Endothelial cell (in vitro differentiated cells): ENCODE data around the gene TMEM91. TPM values are rescaled to one million over a fixed set of nuclear protein-coding genes. Genes with fewer than 3 reads are reported as not detected.

ENCODE experiments used
- DNase-seq: peaks from one replicate; pipeline ENCODE4 v3.0.0; 2021; ENCODE audit warnings: low spot score
- H3K27ac Mint-ChIP-seq: one replicate; pipeline ENCODE4 v1.8.0; 2021; ENCODE audit warnings: mixed read lengths, inconsistent platforms; ENCODE audit not compliant: unreplicated experiment
- H3K27me3 Mint-ChIP-seq: one replicate; pipeline ENCODE4 v1.8.0; 2021; ENCODE audit warnings: mild to moderate bottlenecking, moderate library complexity, mixed read lengths, inconsistent platforms; ENCODE audit not compliant: unreplicated experiment
- H3K36me3 Mint-ChIP-seq: one replicate; pipeline ENCODE4 v1.8.0; 2021; ENCODE audit warnings: mild to moderate bottlenecking, low read depth, mixed read lengths, inconsistent platforms; ENCODE audit not compliant: unreplicated experiment
- H3K4me1 Mint-ChIP-seq: one replicate; pipeline ENCODE4 v1.8.0; 2021; ENCODE audit warnings: mild to moderate bottlenecking, mixed read lengths, inconsistent platforms; ENCODE audit not compliant: unreplicated experiment
- H3K4me3 Mint-ChIP-seq: one replicate; pipeline ENCODE4 v1.8.0; 2021; ENCODE audit warnings: mild to moderate bottlenecking, mixed read lengths, inconsistent platforms; ENCODE audit not compliant: unreplicated experiment
- H3K9me3 Mint-ChIP-seq: one replicate; pipeline ENCODE4 v1.8.0; 2021; ENCODE audit warnings: mixed read lengths, inconsistent platforms; ENCODE audit not compliant: unreplicated experiment
- total RNA-seq: library from RNA; stranded (reverse); fragmentation: NEBNext Ultra II Directional; extraction: Animal tissue kit (Norgen Biotek cat#: 25700); gene quantifications from one replicate; pipeline ENCODE4 v1.2.1, GENCODE V29; 2021; ENCODE audit not compliant: unreplicated experiment
- TF ChIP-seq, protein P1 (sequence below): fragments of 200-600 bp; sonication (generic); IDR thresholded peaks from one replicate; pipeline ENCODE4 v1.5.0; 2021; ENCODE audit warnings: antibody characterized with exemption; ENCODE audit not compliant: unreplicated experiment

TMEM91 gene
- total RNA-seq, 1 donor from 2014 or later = 7.6 TPM

DNA sequence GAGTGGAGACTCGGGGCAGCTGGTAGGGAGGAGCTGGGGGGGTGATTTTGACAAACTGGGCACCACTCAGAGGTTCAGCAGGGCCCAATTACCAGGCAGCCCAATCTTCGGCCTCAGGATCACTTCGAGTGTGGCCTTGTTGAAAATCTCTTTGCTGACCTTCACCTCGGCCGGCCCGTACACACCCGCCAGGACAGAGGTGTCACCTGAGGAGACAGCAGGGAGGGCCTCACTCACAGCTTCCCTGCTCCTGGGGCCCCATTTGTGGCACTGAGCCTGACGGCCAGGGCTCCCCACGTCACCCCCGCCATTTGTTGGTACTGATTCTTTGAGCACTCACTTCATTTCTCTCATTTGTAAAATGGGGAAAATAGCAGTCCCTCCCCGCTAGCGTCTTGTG lies 16.4 kb downstream of the TMEM91 start:
- H3K27ac Mint-ChIP-seq = no peak overlapping the region
- no peaks in the 10 kb centered on the region for H3K9me3 Mint-ChIP-seq
- peaks cover 4% of the 10 kb centered on the region for H3K27me3 Mint-ChIP-seq
- peaks cover 15% of the 10 kb centered on the region for H3K36me3 Mint-ChIP-seq
- no peak for DNase-seq
- no peak overlapping the region for H3K4me3 Mint-ChIP-seq
- TF ChIP-seq, protein P1, sequence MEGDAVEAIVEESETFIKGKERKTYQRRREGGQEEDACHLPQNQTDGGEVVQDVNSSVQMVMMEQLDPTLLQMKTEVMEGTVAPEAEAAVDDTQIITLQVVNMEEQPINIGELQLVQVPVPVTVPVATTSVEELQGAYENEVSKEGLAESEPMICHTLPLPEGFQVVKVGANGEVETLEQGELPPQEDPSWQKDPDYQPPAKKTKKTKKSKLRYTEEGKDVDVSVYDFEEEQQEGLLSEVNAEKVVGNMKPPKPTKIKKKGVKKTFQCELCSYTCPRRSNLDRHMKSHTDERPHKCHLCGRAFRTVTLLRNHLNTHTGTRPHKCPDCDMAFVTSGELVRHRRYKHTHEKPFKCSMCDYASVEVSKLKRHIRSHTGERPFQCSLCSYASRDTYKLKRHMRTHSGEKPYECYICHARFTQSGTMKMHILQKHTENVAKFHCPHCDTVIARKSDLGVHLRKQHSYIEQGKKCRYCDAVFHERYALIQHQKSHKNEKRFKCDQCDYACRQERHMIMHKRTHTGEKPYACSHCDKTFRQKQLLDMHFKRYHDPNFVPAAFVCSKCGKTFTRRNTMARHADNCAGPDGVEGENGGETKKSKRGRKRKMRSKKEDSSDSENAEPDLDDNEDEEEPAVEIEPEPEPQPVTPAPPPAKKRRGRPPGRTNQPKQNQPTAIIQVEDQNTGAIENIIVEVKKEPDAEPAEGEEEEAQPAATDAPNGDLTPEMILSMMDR = no peak
- H3K4me1 Mint-ChIP-seq = peaks cover 11% of the 10 kb centered on the region

DNA sequence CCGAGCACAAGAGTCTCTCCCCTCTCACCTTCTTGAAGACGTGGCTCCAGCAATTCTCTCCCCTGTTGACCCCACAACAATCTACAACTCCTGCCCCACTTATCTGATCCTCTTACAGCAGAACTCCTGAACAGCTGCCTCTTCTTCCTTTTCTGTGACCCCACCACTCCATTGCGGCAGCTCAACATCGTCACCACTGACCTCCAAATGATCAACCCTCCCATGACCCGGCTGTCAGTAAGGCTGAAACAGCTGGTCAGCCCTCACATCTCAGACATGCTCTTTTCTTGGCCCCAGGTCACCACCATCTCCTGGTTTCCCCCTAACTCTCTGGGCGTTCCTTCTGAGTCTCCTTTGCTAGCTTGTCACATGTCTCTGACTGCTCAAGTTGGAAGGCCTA lies 19.0 kb downstream of the TMEM91 start:
- no peak overlapping the region for H3K27ac Mint-ChIP-seq
- peaks cover 10% of the 10 kb centered on the region for H3K36me3 Mint-ChIP-seq
- H3K27me3 Mint-ChIP-seq = peaks cover 5% of the 10 kb centered on the region
- H3K4me3 Mint-ChIP-seq = no peak overlapping the region
- H3K9me3 Mint-ChIP-seq = no peaks in the 10 kb centered on the region
- no peak for DNase-seq
- H3K4me1 Mint-ChIP-seq = peaks cover 28% of the 10 kb centered on the region
- TF ChIP-seq, protein P1 = no peak

DNA sequence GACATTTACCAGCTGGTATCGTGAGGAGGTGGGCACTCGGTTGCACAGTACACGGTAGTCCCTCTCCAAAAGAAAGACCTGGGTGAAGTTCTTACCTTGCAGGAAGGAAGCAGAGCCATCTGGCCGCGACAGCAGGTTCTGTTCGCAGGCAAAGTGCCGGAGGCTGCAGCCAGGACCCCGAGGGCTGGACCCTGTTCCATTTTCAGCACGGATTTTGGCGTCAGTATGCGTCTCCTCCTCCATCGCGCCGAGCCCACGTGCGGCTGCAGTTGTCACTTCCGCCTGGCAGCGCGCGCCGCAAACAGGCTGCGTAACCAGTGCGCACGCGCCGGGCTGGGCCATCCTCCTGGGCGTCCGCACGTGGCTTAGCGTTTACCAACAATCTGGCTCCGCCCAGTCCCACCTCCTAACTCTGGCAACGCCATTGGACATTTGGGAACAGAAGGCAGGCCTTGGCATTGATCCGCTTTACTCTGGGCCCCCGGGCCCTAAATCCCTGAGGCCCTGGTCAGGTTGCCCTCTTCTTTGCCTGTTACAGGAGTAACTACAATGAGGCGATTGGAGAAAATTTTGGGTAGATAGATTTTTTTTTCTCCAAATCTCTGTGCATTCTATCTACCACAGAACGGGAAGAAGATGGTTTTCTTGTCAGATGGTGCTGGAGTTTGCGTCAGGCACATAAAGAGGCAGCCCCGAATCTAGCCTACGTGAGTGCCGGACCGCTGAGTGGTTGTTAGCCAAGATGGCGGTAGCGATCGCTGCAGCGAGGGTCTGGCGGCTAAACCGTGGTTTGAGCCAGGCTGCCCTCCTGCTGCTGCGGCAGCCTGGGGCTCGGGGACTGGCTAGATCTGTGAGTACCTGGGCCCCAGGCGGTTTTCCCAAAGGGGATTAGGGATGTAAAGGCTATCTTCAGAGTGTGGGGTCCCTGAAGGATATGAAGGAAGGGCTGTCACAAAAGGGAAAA lies 21.0 kb downstream of the TMEM91 start, which contains the start of the genes BCKDHA and EXOSC5:
TSS of gene BCKDHA (plus strand) at position 733 of the 964 bp plus-strand sequence. CDS start at position 743, 10 bp downstream.
TSS of gene EXOSC5 (minus strand) at position 274 of the 964 bp plus-strand sequence. CDS start at position 243, 31 bp downstream.
- TF ChIP-seq, protein P1 = no peak
- no peaks in the 10 kb centered on the region for H3K9me3 Mint-ChIP-seq
- peaks cover 3% of the 10 kb centered on the region for H3K36me3 Mint-ChIP-seq
- peak within 1 kb of the TSS; percentile 98 for H3K27ac Mint-ChIP-seq
- H3K27me3 Mint-ChIP-seq = peaks cover 7% of the 10 kb centered on the region
- peaks cover 41% of the 10 kb centered on the region for H3K4me1 Mint-ChIP-seq
- peak within 1 kb of the TSS; percentile 97 for H3K4me3 Mint-ChIP-seq
- peak; percentile 97 for DNase-seq

GRCh38 chr19:41398050-41398418 lies 21.7 kb downstream of the TMEM91 start:
- no peak for DNase-seq
- Mint-ChIP-seq H3K4me3 (peak overlapping the region; percentile 97), H3K27ac (peak overlapping the region; percentile 98), H3K4me1 (peaks cover 44% of the 10 kb centered on the region), H3K36me3 (peaks cover 3% of the 10 kb centered on the region), H3K9me3 (no peaks in the 10 kb centered on the region), H3K27me3 (peaks cover 5% of the 10 kb centered on the region)
- TF ChIP-seq, protein P1 = no peak

DNA sequence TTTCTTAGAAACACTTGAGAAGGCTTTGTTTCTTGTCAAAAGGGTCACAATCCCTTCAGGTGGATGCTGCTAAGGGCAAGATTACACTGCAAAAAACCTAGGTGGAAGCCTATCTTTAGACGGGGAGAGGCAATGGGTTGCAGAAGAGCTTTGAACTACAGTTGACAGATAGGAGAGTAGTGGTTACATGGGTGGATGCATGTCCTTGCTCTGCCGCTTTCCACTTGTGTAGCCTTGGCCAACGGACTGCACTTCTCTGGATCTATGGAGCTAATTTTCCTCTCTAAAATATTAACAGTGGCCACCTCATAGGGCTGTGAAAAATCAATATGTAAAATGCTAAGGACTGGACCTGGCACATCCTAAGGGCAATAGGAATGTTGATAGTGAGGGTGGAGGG lies 22.3 kb downstream of the TMEM91 start:
- no peak for DNase-seq
- H3K4me3 Mint-ChIP-seq = peak overlapping the region; percentile 97
- H3K36me3 Mint-ChIP-seq = peaks cover 3% of the 10 kb centered on the region
- H3K27me3 Mint-ChIP-seq = peaks cover 5% of the 10 kb centered on the region
- peaks cover 45% of the 10 kb centered on the region for H3K4me1 Mint-ChIP-seq
- H3K27ac Mint-ChIP-seq = peak overlapping the region; percentile 64
- no peaks in the 10 kb centered on the region for H3K9me3 Mint-ChIP-seq
- TF ChIP-seq, protein P1 = no peak
